ENCODE measurements around the gene SSBP3. TPM values are rescaled to one million over a fixed set of nuclear protein-coding genes. Genes with fewer than 3 reads are reported as not detected.

The SSBP3 gene
- total RNA-seq, 1 experiment from 2014 or later = 42.1 TPM

GRCh38 chr1:54326543-54327385 lies 79.4 kb downstream of the SSBP3 start:
- Histone ChIP-seq H3K4me1 (peaks cover 17% of the 10 kb centered on the region), H3K9me3 (no peaks in the 10 kb centered on the region), H3K4me3 (ENCODE audit: low read depth, low read length) (no peak overlapping the region), H3K36me3 (ENCODE audit: control insufficient read depth, insufficient read depth, low read length) (no peaks in the 10 kb centered on the region), H3K27me3 (replicated peaks; ENCODE audit: control insufficient read depth, insufficient read depth, low read length) (no peaks in the 10 kb centered on the region)
- DNase-seq = no peak
- no peak for TF ChIP-seq CTCF (IDR thresholded peaks at IDR 0.05; ENCODE audit: insufficient read depth in 1 of 2, low read depth in 1 of 2, low read length in 1 of 2, severe bottlenecking in 1 of 2, unreplicated experiment in 1 of 2)
- Mint-ChIP-seq H3K36me3 (ENCODE audit: insufficient read depth, unreplicated experiment) (no peaks in the 10 kb centered on the region), H3K27ac (ENCODE audit: unreplicated experiment) (peak overlapping the region; percentile 56), H3K4me3 (ENCODE audit: unreplicated experiment) (no peak overlapping the region), H3K4me1 (ENCODE audit: low read depth, unreplicated experiment) (peaks cover 18% of the 10 kb centered on the region), H3K9me3 (ENCODE audit: unreplicated experiment) (no peaks in the 10 kb centered on the region), H3K27me3 (ENCODE audit: insufficient read depth, unreplicated experiment) (no peaks in the 10 kb centered on the region)
- no TSS peak for BruUV-seq (replicated peaks)
- CTCF ChIA-PET = interaction anchor here (0.6 kb wide), 1 partner anchor 162 kb away, joined by 3 read pairs; no protein-coding TSS in a partner anchor
- POLR2A ChIA-PET = interaction anchor here (0.5 kb wide), 1 partner anchor 14 kb away, joined by 7 read pairs; no protein-coding TSS in a partner anchor
- intact Hi-C loops (cut with micrococcal nuclease; ENCODE audit: unreplicated experiment) = no loop called here

- intact Hi-C loops (cut with micrococcal nuclease; ENCODE audit: unreplicated experiment) = no loop called here
- Histone ChIP-seq H3K9me3 (no peaks in the 10 kb centered on the region), H3K36me3 (ENCODE audit: control insufficient read depth, insufficient read depth, low read length) (no peaks in the 10 kb centered on the region; the same call in 1 of the 2 replicates), H3K4me3 (ENCODE audit: low read depth, low read length) (no peak overlapping the region), H3K4me1 (peaks cover 17% of the 10 kb centered on the region), H3K27me3 (replicated peaks; ENCODE audit: control insufficient read depth, insufficient read depth, low read length) (no peaks in the 10 kb centered on the region)
- no peaks in the 10 kb centered on the region for H3K36me3 Mint-ChIP-seq (ENCODE audit: insufficient read depth, unreplicated experiment)
- no peak overlapping the region for H3K4me3 Mint-ChIP-seq (ENCODE audit: unreplicated experiment)
- ChIA-PET POLR2A (interaction anchor here (0.5 kb wide), 1 partner anchor 13 kb away, joined by 7 read pairs; no protein-coding TSS in a partner anchor), CTCF (interaction anchor here (0.6 kb wide), 1 partner anchor 163 kb away, joined by 3 read pairs; no protein-coding TSS in a partner anchor)
- peak overlapping the region; percentile 56 for H3K27ac Mint-ChIP-seq (ENCODE audit: unreplicated experiment)
- peaks cover 18% of the 10 kb centered on the region for H3K4me1 Mint-ChIP-seq (ENCODE audit: low read depth, unreplicated experiment)
- DNase-seq = no peak
- H3K27me3 Mint-ChIP-seq (ENCODE audit: insufficient read depth, unreplicated experiment) = no peaks in the 10 kb centered on the region
- no peaks in the 10 kb centered on the region for H3K9me3 Mint-ChIP-seq (ENCODE audit: unreplicated experiment)
- no peak for TF ChIP-seq CTCF (IDR thresholded peaks at IDR 0.05; ENCODE audit: insufficient read depth in 1 of 2, low read depth in 1 of 2, low read length in 1 of 2, severe bottlenecking in 1 of 2, unreplicated experiment in 1 of 2)
- no TSS peak for BruUV-seq (replicated peaks)
These were observed 80.3 kb downstream of the SSBP3 start for GRCh38 chr1:54325703-54326461.

GRCh38 chr1:54325284-54325683 lies 80.9 kb downstream of the SSBP3 start:
- ChIA-PET POLR2A (no interaction called here), CTCF (no interaction called here)
- Histone ChIP-seq H3K4me3 (ENCODE audit: low read depth, low read length) (no peak overlapping the region), H3K27me3 (replicated peaks; ENCODE audit: control insufficient read depth, insufficient read depth, low read length) (no peaks in the 10 kb centered on the region), H3K4me1 (peaks cover 17% of the 10 kb centered on the region), H3K36me3 (ENCODE audit: control insufficient read depth, insufficient read depth, low read length) (no peaks in the 10 kb centered on the region; the same call in 1 of the 2 replicates), H3K9me3 (no peaks in the 10 kb centered on the region)
- Mint-ChIP-seq H3K9me3 (ENCODE audit: unreplicated experiment) (no peaks in the 10 kb centered on the region), H3K27me3 (ENCODE audit: insufficient read depth, unreplicated experiment) (no peaks in the 10 kb centered on the region), H3K36me3 (ENCODE audit: insufficient read depth, unreplicated experiment) (no peaks in the 10 kb centered on the region), H3K4me3 (ENCODE audit: unreplicated experiment) (no peak overlapping the region), H3K4me1 (ENCODE audit: low read depth, unreplicated experiment) (peaks cover 18% of the 10 kb centered on the region), H3K27ac (ENCODE audit: unreplicated experiment) (peak overlapping the region; percentile 53)
- no TSS peak for BruUV-seq (replicated peaks)
- intact Hi-C loops (cut with micrococcal nuclease; ENCODE audit: unreplicated experiment) = no loop called here
- no peak for TF ChIP-seq CTCF (IDR thresholded peaks at IDR 0.05; ENCODE audit: insufficient read depth in 1 of 2, low read depth in 1 of 2, low read length in 1 of 2, severe bottlenecking in 1 of 2, unreplicated experiment in 1 of 2)
- no peak for DNase-seq
